K562 (cell line): Measurements from ENCODE around the gene CD226. TPM values are rescaled to one million over a fixed set of nuclear protein-coding genes. Genes with fewer than 3 reads are reported as not detected.

Experiments
- ATAC-seq: fragments of 200-7000 bp; cut with Tn5 transposase; 3 replicates; pipeline ENCODE4 v1.9.1; 2020; ENCODE audit warnings: moderate library complexity
- BruUV-seq: library from RNA; stranded (reverse); fragments of 400-500 nt; replicated peaks from 2 replicates; lab custom pipeline; 2021; lab: Mats Ljungman, UMichigan
- CTCF ChIA-PET: fragments of 300-600 bp; formaldehyde crosslinking; extraction: SDS; loops from one replicate; lab custom pipeline; 2021; ENCODE audit warnings: low intra/inter-chr PET ratio; lab: Yijun Ruan, JAX
- POLR2A ChIA-PET: fragments of 300-600, 350-650 bp; sonication (Branson Sonifier 250); formaldehyde crosslinking; extraction: SDS; loops from one replicate; lab custom pipeline; 2021; ENCODE audit warnings: antibody characterized with exemption, inconsistent platforms; lab: Yijun Ruan, JAX
- DNase-seq, 4 experiments: peaks; one replicate each; pipeline versions ENCODE4 v3.0.0 to v3.0.0-alpha.2; 2011 to 2018; ENCODE audit warnings: low spot score in 3 of 4, mixed read lengths in 3 of 4; ENCODE audit errors: extremely low read depth in 1 of 4
- FAIRE-seq: peaks from 2 replicates; lab custom pipeline; 2011; peaks lifted over from hg19 to GRCh38; lab: Jason Lieb, UNC
- H2AFZ ChIP-seq: 2 replicates; pipeline ENCODE4 v1.6.0; 2011; ENCODE audit warnings: low read depth, low read length, control low read depth, inconsistent platforms
- H3K27ac ChIP-seq: fragments of 200-600 bp; 3 replicates; pipeline ENCODE4 v1.8.0; 2011; ENCODE audit warnings: low read depth, mild to moderate bottlenecking, control low read depth, inconsistent platforms, low read length, moderate library complexity, mixed read lengths; ENCODE audit errors: extremely low read depth
- H3K27me3 ChIP-seq, 2 experiments: fragments of 300-600 bp in 1 of 2; 2 replicates in 1 of 2; 3 replicates in 1 of 2; pipeline versions ENCODE4 v1.6.0 to v1.8.0; 2011; ENCODE audit warnings: inconsistent platforms in 2 of 2, low read length in 2 of 2, mild to moderate bottlenecking in 1 of 2, mixed read lengths in 1 of 2, moderate library complexity in 1 of 2; ENCODE audit not compliant: control insufficient read depth in 2 of 2, insufficient read depth in 2 of 2
- H3K36me3 ChIP-seq: fragments of 300-600 bp; 3 replicates; pipeline ENCODE4 v1.8.0; 2011; ENCODE audit warnings: mild to moderate bottlenecking, low read length, inconsistent platforms; ENCODE audit not compliant: control insufficient read depth, insufficient read depth
- H3K4me1 ChIP-seq, 2 experiments: fragments of 200-600 bp in 1 of 2; replicated peaks in 1 of 2; 2 replicates in 1 of 2; 3 replicates in 1 of 2; pipeline versions ENCODE4 v1.5.1 to v1.8.0; 2011; ENCODE audit warnings: inconsistent platforms in 2 of 2, low read length in 2 of 2, mild to moderate bottlenecking in 1 of 2, mixed read lengths in 1 of 2, moderate library complexity in 1 of 2; ENCODE audit not compliant: control insufficient read depth in 2 of 2, insufficient read depth in 2 of 2
- H3K4me2 ChIP-seq: 2 replicates; pipeline ENCODE4 v1.6.1; 2011; ENCODE audit warnings: low read length, control low read depth, inconsistent platforms, mixed read lengths; ENCODE audit not compliant: insufficient read depth
- H3K4me3 ChIP-seq: fragments of 200-600 bp; sonication (generic), shearing (Covaris generic); 2 replicates; pipeline ENCODE4 v1.5.1; 2016; ENCODE audit warnings: control low read depth, inconsistent platforms
- H3K79me2 ChIP-seq: fragments of 200-600 bp; 3 replicates; pipeline ENCODE4 v1.8.0; 2011; ENCODE audit warnings: low read length, inconsistent platforms; ENCODE audit not compliant: control insufficient read depth, insufficient read depth
- H3K9ac ChIP-seq, 2 experiments: 2 replicates each; pipeline versions ENCODE4 v1.6.0 to v1.6.1; 2011; ENCODE audit warnings: low read depth in 2 of 2, low read length in 2 of 2, control low read depth in 1 of 2, inconsistent platforms in 1 of 2, mild to moderate bottlenecking in 1 of 2, mixed read lengths in 1 of 2; ENCODE audit not compliant: insufficient read depth in 1 of 2
- H3K9me1 ChIP-seq: one replicate; pipeline ENCODE4 v1.6.0; 2011; ENCODE audit warnings: inconsistent platforms, mild to moderate bottlenecking, low read length, moderate library complexity; ENCODE audit not compliant: control insufficient read depth, insufficient read depth
- H3K9me3 ChIP-seq: replicated peaks from 2 replicates; pipeline ENCODE4 v1.5.1; 2011; ENCODE audit warnings: low read depth, low read length, inconsistent platforms; ENCODE audit not compliant: control insufficient read depth, insufficient read depth
- H4K20me1 ChIP-seq: replicated peaks from 2 replicates; pipeline ENCODE4 v1.6.1; 2011; ENCODE audit warnings: low read length, inconsistent platforms, mixed read lengths; ENCODE audit not compliant: control insufficient read depth, insufficient read depth
- MAZ ChIP-seq, 2 experiments: fragments of 450-650 bp in 1 of 2; sonication (generic) in 1 of 2; formaldehyde crosslinking; IDR thresholded peaks in 1 of 2; conservative IDR thresholded peaks in 1 of 2; 2 replicates each; pipeline versions ENCODE4 v1.4.0 to v1.5.0; 2020; ENCODE audit warnings: mild to moderate bottlenecking in 1 of 2, missing genetic modification reagents in 1 of 2
- SIN3A ChIP-seq, 2 experiments: fragments of 150-350 bp in 1 of 2; IDR thresholded peaks; 2 replicates each; pipeline ENCODE4 v1.6.1; 2011 to 2016; ENCODE audit warnings: borderline replicate concordance in 2 of 2, low read depth in 2 of 2, low read length in 2 of 2, mild to moderate bottlenecking in 2 of 2, moderate library complexity in 2 of 2; ENCODE audit not compliant: control insufficient read depth in 1 of 2
- SMC3 ChIP-seq: conservative IDR thresholded peaks from 2 replicates; pipeline ENCODE4 v1.6.1; 2011; ENCODE audit warnings: low read depth, low read length, improper control_type of control experiment; ENCODE audit not compliant: insufficient read depth
- TEAD4 ChIP-seq, 2 experiments: sonication (generic) in 1 of 2; formaldehyde crosslinking in 1 of 2; IDR thresholded peaks; 2 replicates each; pipeline versions ENCODE4 v1.6.1 to v1.8.0; 2012 to 2022; ENCODE audit warnings: borderline replicate concordance in 1 of 2, inconsistent platforms in 1 of 2, low read length in 1 of 2, mild to moderate bottlenecking in 1 of 2, missing genetic modification reagents in 1 of 2
- TRIM28 ChIP-seq: fragments of 450-650 bp; IDR thresholded peaks from 2 replicates; pipeline ENCODE4 v1.6.1; 2017
- ZNF282 ChIP-seq: sonication (generic); formaldehyde crosslinking; IDR thresholded peaks from 2 replicates; pipeline ENCODE4 v1.8.1; 2023; ENCODE audit warnings: missing genetic modification reagents
- WGBS: fragments of 100-300 bp; shearing (Covaris generic); methylation state at CpG from one replicate; pipeline ENCODE4 v1.1.6; 2016; ENCODE audit warnings: low coverage, mixed read lengths; ENCODE audit not compliant: insufficient coverage; ENCODE audit errors: missing lambda C conversion rate; 5-methylcytosine and 5-hydroxymethylcytosine counted together
- in situ Hi-C: fragments of 300-500 bp; cut with MboI; formaldehyde crosslinking; loops from 4 replicates; pipeline ENCODE4 v1.15.0; 2018; ENCODE audit warnings: inconsistent platforms, mixed read lengths
- intact Hi-C: fragments of 100-400 bp; cut with micrococcal nuclease; formaldehyde crosslinking; loops from 2 replicates; pipeline ENCODE4 v1.14.2; 2022
- polyA plus RNA-seq, 8 experiments: library from polyadenylated mRNA; depleted of rRNA in 4 of 8; stranded (reverse) in 5 of 8; unstranded in 3 of 8; fragments of >200 nt; fragmentation: Nextera tagmentation in 2 of 8; fragmentation: Illumina TruSeq in 1 of 8; extraction: Ambion mirVana in 2 of 8; extraction: Trizol in 1 of 8; gene quantifications; 2 replicates each; pipeline versions ENCODE4 v1.2.1 to v1.2.3, GENCODE V29; 2011 to 2014; ENCODE audit warnings: inconsistent platforms in 1 of 8, missing spikeins in 1 of 8
- total RNA-seq, 7 experiments: library from RNA; depleted of rRNA in 6 of 7; stranded (reverse); fragments of >200 nt in 6 of 7; fragmentation: Illumina TruSeq in 2 of 7; extraction: Trizol in 2 of 7; gene quantifications; 2 replicates each; pipeline versions ENCODE4 v1.2.1 to v1.2.3, GENCODE V29; 2011 to 2021; ENCODE audit warnings: low replicate concordance in 1 of 7
- TF ChIP-seq, protein P1 (sequence below): IDR thresholded peaks from 3 replicates; pipeline ENCODE4 v1.6.1; 2011; ENCODE audit warnings: borderline replicate concordance, mild to moderate bottlenecking, moderate library complexity; ENCODE audit not compliant: insufficient read length; ENCODE audit errors: extremely low read depth

Gene CD226
- total and polyA plus RNA-seq, 9 of the 15 experiments (the other 6 are each of a cell fraction or from before 2014, with no cell fraction given) = 0.32 to 1.7 (median 0.80) TPM

DNA sequence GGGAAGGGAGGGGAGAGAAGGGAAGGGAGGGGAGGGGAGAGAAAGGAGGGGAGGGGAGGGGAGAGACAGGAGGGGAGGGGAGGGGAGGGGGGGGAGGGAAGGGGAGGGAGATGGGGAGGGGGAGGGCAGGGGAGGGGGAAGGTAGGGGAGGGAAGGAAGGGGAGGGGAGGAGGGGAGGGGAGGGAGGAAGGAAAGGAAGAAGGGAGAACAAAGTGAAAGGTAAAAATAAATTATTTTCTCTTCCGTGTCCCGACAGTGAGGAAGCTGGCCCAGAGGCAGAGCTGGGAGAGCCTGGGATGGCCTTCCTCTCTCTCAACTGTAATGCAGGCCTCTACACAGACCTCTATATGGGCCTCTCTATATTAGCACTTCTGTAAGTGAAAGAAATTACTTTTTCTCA, 53.2 kb downstream of the CD226 start:
- ChIA-PET CTCF (no interaction called here), POLR2A (no interaction called here)
- ATAC-seq = no peak
- no CpG with 5 or more reads among the region's 2 CpGs for WGBS
- DNase-seq = no peak
- H3K9me1 ChIP-seq = no peaks in the 10 kb centered on the region
- no peaks in the 10 kb centered on the region for H3K27me3 ChIP-seq
- no peak for TF ChIP-seq MAZ (CRISPR knock-in tag; conservative IDR thresholded peaks at IDR 0.05 in 1 of 2, IDR thresholded peaks at IDR 0.05 in 1 of 2)
- TF ChIP-seq TEAD4 (IDR thresholded peaks at IDR 0.05; ENCODE audit: low read length) = no peak
- TF ChIP-seq TEAD4 (CRISPR knock-in tag; IDR thresholded peaks at IDR 0.05; ENCODE audit: borderline replicate concordance) = no peak
- TF ChIP-seq, protein P1, sequence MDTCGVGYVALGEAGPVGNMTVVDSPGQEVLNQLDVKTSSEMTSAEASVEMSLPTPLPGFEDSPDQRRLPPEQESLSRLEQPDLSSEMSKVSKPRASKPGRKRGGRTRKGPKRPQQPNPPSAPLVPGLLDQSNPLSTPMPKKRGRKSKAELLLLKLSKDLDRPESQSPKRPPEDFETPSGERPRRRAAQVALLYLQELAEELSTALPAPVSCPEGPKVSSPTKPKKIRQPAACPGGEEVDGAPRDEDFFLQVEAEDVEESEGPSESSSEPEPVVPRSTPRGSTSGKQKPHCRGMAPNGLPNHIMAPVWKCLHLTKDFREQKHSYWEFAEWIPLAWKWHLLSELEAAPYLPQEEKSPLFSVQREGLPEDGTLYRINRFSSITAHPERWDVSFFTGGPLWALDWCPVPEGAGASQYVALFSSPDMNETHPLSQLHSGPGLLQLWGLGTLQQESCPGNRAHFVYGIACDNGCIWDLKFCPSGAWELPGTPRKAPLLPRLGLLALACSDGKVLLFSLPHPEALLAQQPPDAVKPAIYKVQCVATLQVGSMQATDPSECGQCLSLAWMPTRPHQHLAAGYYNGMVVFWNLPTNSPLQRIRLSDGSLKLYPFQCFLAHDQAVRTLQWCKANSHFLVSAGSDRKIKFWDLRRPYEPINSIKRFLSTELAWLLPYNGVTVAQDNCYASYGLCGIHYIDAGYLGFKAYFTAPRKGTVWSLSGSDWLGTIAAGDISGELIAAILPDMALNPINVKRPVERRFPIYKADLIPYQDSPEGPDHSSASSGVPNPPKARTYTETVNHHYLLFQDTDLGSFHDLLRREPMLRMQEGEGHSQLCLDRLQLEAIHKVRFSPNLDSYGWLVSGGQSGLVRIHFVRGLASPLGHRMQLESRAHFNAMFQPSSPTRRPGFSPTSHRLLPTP = no peak
- no peak for TF ChIP-seq SMC3
- TF ChIP-seq ZNF282 (CRISPR knock-in tag) = no peak
- TF ChIP-seq SIN3A (IDR thresholded peaks at IDR 0.05; ENCODE audit: borderline replicate concordance in 2 of 2, control insufficient read depth in 1 of 2, low read depth in 2 of 2, low read length in 2 of 2) = no peak
- no peak for TF ChIP-seq TRIM28
- no peaks in the 10 kb centered on the region for H4K20me1 ChIP-seq
- H3K4me2 ChIP-seq = no peak overlapping the region
- H3K4me1 ChIP-seq = no peaks in the 10 kb centered on the region
- no peaks in the 10 kb centered on the region for H3K9me3 ChIP-seq
- H2AFZ ChIP-seq = no peak overlapping the region
- H3K36me3 ChIP-seq = no peaks in the 10 kb centered on the region
- no peak overlapping the region for H3K27ac ChIP-seq
- no peak overlapping the region for H3K4me3 ChIP-seq
- intact Hi-C loops (no loop called here), in situ Hi-C loops (no loop called here)
- H3K9ac ChIP-seq = no peak overlapping the region
- FAIRE-seq = no peak
- no TSS peak for BruUV-seq
- H3K79me2 ChIP-seq = no peaks in the 10 kb centered on the region
